ENCODE results near the gene FANCL. TPM values are rescaled to one million over a fixed set of nuclear protein-coding genes. Genes with fewer than 3 reads are reported as not detected.

The FANCL gene
- total RNA-seq, 2 experiments from 2014 or later: 19.1 to 20.6 TPM

Other genes starting within 250 kb of the FANCL start
- 10 to 100 TPM; 21.8 to 24.0 TPM for gene VRK2, start 194.5 kb downstream of the FANCL start, total RNA-seq

All from activated naive CD8-positive, alpha-beta T cell treated with anti-CD3 and anti-CD28 coated beads for 36 hours (primary cell).